ENCODE data around the gene NPIPB2. TPM values are rescaled to one million over a fixed set of nuclear protein-coding genes. Genes with fewer than 3 reads are reported as not detected.
A peak's percentile ranks its signal among the peaks of the same experiment; 100 is the strongest.
"Not testable (repeated sequence)": the region's sequence is repeated elsewhere in the genome, so short reads cannot be mapped to it uniquely, and the experiment has no call there.

The NPIPB2 gene
- total and polyA plus RNA-seq, 11 donors = 1.1 to 8.4 (median 2.7) TPM

- 14 to 22% (median 16%) methylated on average over 12 of the region's 12 CpGs for WGBS, 4 donors
Measured at GRCh38 chr16:11977376-11978041, 35.7 kb upstream of the NPIPB2 start.

GRCh38 chr16:11976850-11977375 is 35.1 kb upstream of the NPIPB2 start:
- TF ChIP-seq, protein P1, sequence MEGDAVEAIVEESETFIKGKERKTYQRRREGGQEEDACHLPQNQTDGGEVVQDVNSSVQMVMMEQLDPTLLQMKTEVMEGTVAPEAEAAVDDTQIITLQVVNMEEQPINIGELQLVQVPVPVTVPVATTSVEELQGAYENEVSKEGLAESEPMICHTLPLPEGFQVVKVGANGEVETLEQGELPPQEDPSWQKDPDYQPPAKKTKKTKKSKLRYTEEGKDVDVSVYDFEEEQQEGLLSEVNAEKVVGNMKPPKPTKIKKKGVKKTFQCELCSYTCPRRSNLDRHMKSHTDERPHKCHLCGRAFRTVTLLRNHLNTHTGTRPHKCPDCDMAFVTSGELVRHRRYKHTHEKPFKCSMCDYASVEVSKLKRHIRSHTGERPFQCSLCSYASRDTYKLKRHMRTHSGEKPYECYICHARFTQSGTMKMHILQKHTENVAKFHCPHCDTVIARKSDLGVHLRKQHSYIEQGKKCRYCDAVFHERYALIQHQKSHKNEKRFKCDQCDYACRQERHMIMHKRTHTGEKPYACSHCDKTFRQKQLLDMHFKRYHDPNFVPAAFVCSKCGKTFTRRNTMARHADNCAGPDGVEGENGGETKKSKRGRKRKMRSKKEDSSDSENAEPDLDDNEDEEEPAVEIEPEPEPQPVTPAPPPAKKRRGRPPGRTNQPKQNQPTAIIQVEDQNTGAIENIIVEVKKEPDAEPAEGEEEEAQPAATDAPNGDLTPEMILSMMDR (IDR thresholded peaks at IDR 0.05) = no peak
- TF ChIP-seq POLR2A (IDR thresholded peaks at IDR 0.05) = no peak
- Histone ChIP-seq H3K36me3 (peaks cover 0 to 14% (median 0%) of the 10 kb centered on the region in 9 donors), H3K4me3 (peak overlapping the region; percentile 83 to 100 (median 92)), H3K4me1 (peaks cover 0 to 24% (median 17%) of the 10 kb centered on the region in 12 donors), H3K9me3 (no peaks in the 10 kb centered on the region), H3K27me3 (no peaks in the 10 kb centered on the region), H3K27ac (peak overlapping the region in 11 of 12 donors; percentile 67 to 92 (median 83))
- ATAC-seq (peak in 2 of 4 donors; percentile 3 to 17), DNase-seq (peak in 1 of 5 donors; percentile 21)
- WGBS, 4 donors = 0 to 1% (median 1%) methylated on average over 17 to 22 of the region's 22 CpGs
- intact Hi-C loops (cut with DNase I) = loop anchor here in 9 of 10 donors (1.0 to 10.0 kb wide), 6 partner anchors 60 to 90 kb away; partner anchors contain the start of gene GSPT1 (in 1 of the 9)

More at GRCh38 chr16:11977376-11978041, 35.7 kb upstream of the NPIPB2 start:
- Histone ChIP-seq H3K4me1 (peaks cover 0 to 24% (median 17%) of the 10 kb centered on the region in 12 donors), H3K4me3 (peak overlapping the region; percentile 83 to 100 (median 92)), H3K9me3 (no peaks in the 10 kb centered on the region), H3K27me3 (no peaks in the 10 kb centered on the region), H3K36me3 (peaks cover 0 to 14% (median 0%) of the 10 kb centered on the region in 9 donors), H3K27ac (peak overlapping the region in 10 of 12 donors; percentile 65 to 92 (median 82))
- ATAC-seq = peak in 3 of 4 donors; percentile 60 to 73 (median 66)
- TF ChIP-seq, protein P1 (IDR thresholded peaks at IDR 0.05) = no peak
- TF ChIP-seq POLR2A (IDR thresholded peaks at IDR 0.05) = no peak
- DNase-seq = peak in 3 of 5 donors; percentile 14 to 34 (median 19)
- intact Hi-C loops (cut with DNase I) = loop anchor here in 9 of 10 donors (2.0 to 10.0 kb wide), 5 partner anchors 60 to 90 kb away; partner anchors contain the start of gene GSPT1 (in 1 of the 9)

GRCh38 chr16:11973070-11973469 is 31.2 kb upstream of the NPIPB2 start:
- DNase-seq (no peak), ATAC-seq (no peak)
- TF ChIP-seq, protein P1 (IDR thresholded peaks at IDR 0.05) = no peak
- TF ChIP-seq POLR2A (IDR thresholded peaks at IDR 0.05) = no peak
- Histone ChIP-seq H3K9me3 (no peaks in the 10 kb centered on the region), H3K4me1 (peaks cover 0 to 21% (median 15%) of the 10 kb centered on the region in 12 donors), H3K27ac (no peak overlapping the region), H3K27me3 (no peaks in the 10 kb centered on the region), H3K36me3 (peaks cover 0 to 14% (median 0%) of the 10 kb centered on the region in 9 donors), H3K4me3 (no peak overlapping the region)
- intact Hi-C loops (cut with DNase I) = loop anchor here in 6 of 10 donors (10.0 kb wide), 1 partner anchor 92 kb away; no protein-coding TSS in a partner anchor
- WGBS, 4 donors = 89 to 93% (median 90%) methylated on average over 5 of the region's 5 CpGs

- 69 to 91% (median 87%) methylated on average over 11 of the region's 11 CpGs for WGBS, 4 donors
- TF ChIP-seq, protein P1 (IDR thresholded peaks at IDR 0.05) = peak in 2 of 12 donors; percentile 15 to 37
- no peak for TF ChIP-seq POLR2A (IDR thresholded peaks at IDR 0.05)
- Histone ChIP-seq H3K27ac (no peak overlapping the region), H3K4me1 (peaks cover 0 to 12% (median 7%) of the 10 kb centered on the region in 12 donors), H3K9me3 (no peaks in the 10 kb centered on the region), H3K27me3 (no peaks in the 10 kb centered on the region), H3K36me3 (peaks cover 0 to 14% (median 0%) of the 10 kb centered on the region in 9 donors), H3K4me3 (no peak overlapping the region)
- intact Hi-C loops (cut with DNase I) = loop anchor here in 6 of 10 donors (10.0 kb wide), 1 partner anchor 93 kb away; no protein-coding TSS in a partner anchor
- ATAC-seq (no peak), DNase-seq (no peak)
Measured at GRCh38 chr16:11972128-11972527, 30.3 kb upstream of the NPIPB2 start.

DNA sequence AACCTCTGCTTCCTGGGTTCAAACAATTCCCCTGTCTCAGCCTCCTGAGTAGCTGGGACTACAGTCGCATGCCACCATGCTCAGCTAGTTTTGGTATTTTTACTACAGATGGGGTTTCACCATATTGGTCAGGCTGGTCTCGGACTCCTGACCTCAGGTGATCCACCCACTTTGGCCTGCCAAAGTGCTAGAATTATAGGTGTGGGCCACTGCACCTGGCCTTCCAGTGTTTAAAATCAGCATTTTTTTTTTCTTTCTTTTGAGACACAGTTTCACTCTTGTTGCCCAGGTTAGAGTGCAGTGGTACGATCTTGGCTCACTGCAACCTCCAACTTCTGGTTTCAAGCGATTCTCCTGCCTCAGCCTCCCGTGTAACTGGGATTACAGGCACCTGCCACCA is 28.4 kb upstream of the NPIPB2 start:
- not testable (repeated sequence) for DNase-seq, H3K27ac ChIP-seq, H3K9me3 ChIP-seq, H3K27me3 ChIP-seq, H3K4me1 ChIP-seq, ATAC-seq, H3K4me3 ChIP-seq
- peaks cover 0 to 14% (median 0%) of the 10 kb centered on the region in 9 donors for H3K36me3 ChIP-seq
- intact Hi-C loops (cut with DNase I) = loop anchor here in 6 of 10 donors (10.0 kb wide), 1 partner anchor 95 kb away; no protein-coding TSS in a partner anchor
- WGBS, 4 donors = 96% methylated on average over 5 of the region's 5 CpGs

Data from heart left ventricle (tissue), 16 donors.